ENCODE data around the gene SEMA4G.
A peak's percentile ranks its signal among the peaks of the same experiment; 100 is the strongest.

The SEMA4G gene

GRCh38 chr10:100982916-100983830, 13.9 kb downstream of the SEMA4G start:
- Histone ChIP-seq H3K4me1 (ENCODE audit: insufficient read depth, low read length) (no peaks in the 10 kb centered on the region), H3K27ac (ENCODE audit: low read length) (no peak overlapping the region), H3K27me3 (ENCODE audit: insufficient read depth, low read length) (no peaks in the 10 kb centered on the region), H3K9ac (ENCODE audit: low read depth, low read length) (no peak overlapping the region), H3K9me3 (ENCODE audit: insufficient read depth, low read depth, low read length) (no peaks in the 10 kb centered on the region), H3K4me3 (ENCODE audit: low read length) (no peak overlapping the region), H3K36me3 (ENCODE audit: insufficient read depth, low read depth, low read length) (peaks cover 28% of the 10 kb centered on the region)

DNA sequence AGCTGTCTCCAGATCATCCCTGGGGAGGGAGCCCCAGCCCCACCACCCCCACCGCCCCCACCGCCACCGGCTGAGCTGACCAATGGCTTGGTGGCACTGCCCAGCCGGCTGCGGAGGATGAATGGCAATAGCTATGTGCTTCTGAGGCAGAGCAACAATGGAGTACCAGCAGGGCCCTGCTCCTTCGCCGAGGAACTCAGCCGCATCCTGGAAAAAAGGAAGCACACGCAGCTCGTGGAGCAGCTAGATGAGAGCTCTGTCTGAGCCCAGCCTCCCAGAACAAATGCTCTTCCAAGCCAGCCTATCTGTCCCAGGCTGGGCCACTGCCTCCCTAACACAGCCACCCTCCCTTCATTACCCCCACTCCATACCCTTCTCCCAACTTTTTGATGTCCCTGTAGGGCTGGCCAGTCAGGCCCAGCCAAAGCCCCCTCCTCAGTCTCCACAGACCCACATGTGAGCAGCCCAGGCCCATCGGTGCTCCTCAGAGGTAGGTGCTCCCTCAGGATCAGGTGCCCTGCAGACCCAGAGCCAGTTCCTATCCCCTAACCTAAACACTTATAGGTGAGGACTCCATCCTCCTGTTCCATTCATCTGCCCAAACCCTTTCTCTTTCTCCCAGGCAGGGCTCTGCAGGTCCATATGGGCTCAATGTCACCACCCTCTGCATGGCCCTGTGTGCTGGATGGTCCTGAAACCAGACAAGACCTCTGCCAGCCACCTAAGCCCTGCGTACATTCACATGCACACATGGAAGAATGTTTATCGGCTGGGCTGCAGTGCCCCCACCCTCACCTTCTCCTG, 14.8 kb downstream of the SEMA4G start:
- no peak overlapping the region for H3K27ac ChIP-seq (ENCODE audit: low read length)
- no peaks in the 10 kb centered on the region for H3K27me3 ChIP-seq (ENCODE audit: insufficient read depth, low read length)
- H3K4me1 ChIP-seq (ENCODE audit: insufficient read depth, low read length), result no peaks in the 10 kb centered on the region
- H3K36me3 ChIP-seq (ENCODE audit: insufficient read depth, low read depth, low read length), result peaks cover 34% of the 10 kb centered on the region
- H3K9ac ChIP-seq (ENCODE audit: low read depth, low read length), result no peak overlapping the region
- H3K9me3 ChIP-seq (ENCODE audit: insufficient read depth, low read depth, low read length), result no peaks in the 10 kb centered on the region
- H3K4me3 ChIP-seq (ENCODE audit: low read length), result no peak overlapping the region

DNA sequence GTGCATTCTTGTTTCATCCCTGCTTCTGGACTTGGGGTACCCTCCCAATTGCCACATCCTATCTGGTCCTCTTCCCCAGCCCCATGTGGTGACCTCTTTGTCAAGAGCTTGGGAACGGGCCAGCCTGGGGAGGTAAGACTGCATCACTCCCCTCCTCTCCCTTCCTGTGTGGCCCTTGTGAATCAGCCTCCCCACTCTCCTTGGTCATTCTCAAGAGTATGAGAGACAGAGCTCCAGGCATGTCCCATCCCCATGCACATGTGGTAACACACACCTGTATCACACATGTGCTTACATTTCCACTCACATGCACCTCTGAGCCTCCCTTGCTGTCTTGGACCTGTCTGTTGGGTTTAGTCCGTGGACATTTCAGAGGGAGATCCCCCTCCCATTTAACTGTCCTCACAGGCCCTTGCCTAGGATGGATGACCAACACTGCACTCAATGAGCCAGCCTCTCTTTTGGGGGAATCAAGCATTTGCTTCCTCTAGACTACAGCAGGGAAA, 15.4 kb downstream of the SEMA4G start:
- H3K9me3 ChIP-seq (ENCODE audit: insufficient read depth, low read depth, low read length), result no peaks in the 10 kb centered on the region
- peaks cover 39% of the 10 kb centered on the region for H3K36me3 ChIP-seq (ENCODE audit: insufficient read depth, low read depth, low read length)
- H3K4me3 ChIP-seq (ENCODE audit: low read length), result no peak overlapping the region
- no peaks in the 10 kb centered on the region for H3K4me1 ChIP-seq (ENCODE audit: insufficient read depth, low read length)
- H3K27ac ChIP-seq (ENCODE audit: low read length), result no peak overlapping the region
- H3K9ac ChIP-seq (ENCODE audit: low read depth, low read length), result no peak overlapping the region
- H3K27me3 ChIP-seq (ENCODE audit: insufficient read depth, low read length), result no peaks in the 10 kb centered on the region

- Histone ChIP-seq H3K4me1 (ENCODE audit: insufficient read depth, low read length) (no peaks in the 10 kb centered on the region), H3K36me3 (ENCODE audit: insufficient read depth, low read depth, low read length) (peaks cover 39% of the 10 kb centered on the region), H3K27me3 (ENCODE audit: insufficient read depth, low read length) (no peaks in the 10 kb centered on the region), H3K27ac (ENCODE audit: low read length) (no peak overlapping the region), H3K9ac (ENCODE audit: low read depth, low read length) (no peak overlapping the region), H3K9me3 (ENCODE audit: insufficient read depth, low read depth, low read length) (no peaks in the 10 kb centered on the region), H3K4me3 (ENCODE audit: low read length) (no peak overlapping the region)
Measured at GRCh38 chr10:100985336-100985735, 16.0 kb downstream of the SEMA4G start.

DNA sequence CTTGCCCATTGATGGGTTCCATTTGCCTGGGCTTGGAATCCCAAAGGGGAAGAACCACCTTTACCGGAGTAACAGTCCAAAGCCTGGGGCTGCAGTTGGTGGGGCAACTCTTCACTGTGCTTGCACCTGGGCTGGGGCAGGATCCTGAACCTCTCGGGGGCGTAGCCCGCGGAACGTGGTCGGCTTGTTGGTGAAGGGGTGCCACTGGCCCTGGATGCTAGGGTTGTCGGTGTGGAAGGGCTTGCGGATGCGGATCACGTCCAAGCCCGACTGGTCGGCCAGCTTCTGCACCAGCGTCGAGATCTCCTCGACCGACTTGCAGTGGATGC, 17.3 kb downstream of the SEMA4G start:
- Histone ChIP-seq H3K27me3 (ENCODE audit: insufficient read depth, low read length) (no peaks in the 10 kb centered on the region), H3K4me3 (ENCODE audit: low read length) (peak overlapping the region; percentile 98), H3K9me3 (ENCODE audit: insufficient read depth, low read depth, low read length) (no peaks in the 10 kb centered on the region), H3K4me1 (ENCODE audit: insufficient read depth, low read length) (no peaks in the 10 kb centered on the region), H3K36me3 (ENCODE audit: insufficient read depth, low read depth, low read length) (peaks cover 39% of the 10 kb centered on the region), H3K27ac (ENCODE audit: low read length) (peak overlapping the region; percentile 92), H3K9ac (ENCODE audit: low read depth, low read length) (peak overlapping the region; percentile 96)

- Histone ChIP-seq H3K27ac (ENCODE audit: low read length) (peak within 1 kb of the TSS; percentile 92), H3K9me3 (ENCODE audit: insufficient read depth, low read depth, low read length) (no peaks in the 10 kb centered on the region), H3K27me3 (ENCODE audit: insufficient read depth, low read length) (no peaks in the 10 kb centered on the region), H3K36me3 (ENCODE audit: insufficient read depth, low read depth, low read length) (peaks cover 39% of the 10 kb centered on the region), H3K9ac (ENCODE audit: low read depth, low read length) (peak within 1 kb of the TSS; percentile 96), H3K4me1 (ENCODE audit: insufficient read depth, low read length) (no peaks in the 10 kb centered on the region), H3K4me3 (ENCODE audit: low read length) (peak within 1 kb of the TSS; percentile 98)
Measured at GRCh38 chr10:100986952-100987684, 17.8 kb downstream of the SEMA4G start, which contains the start of the genes MRPL43 and TWNK. Gene MRPL43 (minus strand): TSS chr10:100987497. CDS start chr10:100987443, 54 bp downstream. Gene TWNK (plus strand): TSS chr10:100987543. CDS start chr10:100988211, 668 bp downstream.

DNA sequence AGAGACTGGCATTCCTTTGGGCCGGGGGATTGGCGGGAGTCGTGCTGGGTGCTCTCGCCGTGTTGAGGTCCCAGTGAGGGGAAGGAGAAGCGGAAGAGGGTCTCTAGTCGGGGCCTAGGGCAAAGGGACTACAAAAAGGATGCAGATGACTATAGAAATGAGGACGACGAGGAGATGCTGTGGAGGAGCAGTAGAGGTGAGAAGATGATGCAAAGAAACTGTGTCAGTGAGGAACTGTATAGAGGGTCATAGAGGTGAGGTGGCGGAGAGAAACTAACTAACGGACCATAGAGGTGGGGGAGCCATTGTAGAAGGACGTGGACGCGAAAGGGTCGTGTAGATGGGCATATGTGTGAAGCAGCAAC, 18.4 kb downstream of the SEMA4G start:
- no peaks in the 10 kb centered on the region for H3K9me3 ChIP-seq (ENCODE audit: insufficient read depth, low read depth, low read length)
- H3K27ac ChIP-seq (ENCODE audit: low read length), result peak overlapping the region; percentile 92
- H3K4me1 ChIP-seq (ENCODE audit: insufficient read depth, low read length), result no peaks in the 10 kb centered on the region
- H3K27me3 ChIP-seq (ENCODE audit: insufficient read depth, low read length), result no peaks in the 10 kb centered on the region
- H3K36me3 ChIP-seq (ENCODE audit: insufficient read depth, low read depth, low read length), result peaks cover 43% of the 10 kb centered on the region
- H3K9ac ChIP-seq (ENCODE audit: low read depth, low read length), result peak overlapping the region; percentile 96
- peak overlapping the region; percentile 98 for H3K4me3 ChIP-seq (ENCODE audit: low read length)

- H3K9me3 ChIP-seq (ENCODE audit: insufficient read depth, low read depth, low read length), result no peaks in the 10 kb centered on the region
- no peaks in the 10 kb centered on the region for H3K27me3 ChIP-seq (ENCODE audit: insufficient read depth, low read length)
- no peak overlapping the region for H3K27ac ChIP-seq (ENCODE audit: low read length)
- no peaks in the 10 kb centered on the region for H3K4me1 ChIP-seq (ENCODE audit: insufficient read depth, low read length)
- peaks cover 48% of the 10 kb centered on the region for H3K36me3 ChIP-seq (ENCODE audit: insufficient read depth, low read depth, low read length)
- peak overlapping the region; percentile 96; the same call in 1 of the 2 replicates for H3K9ac ChIP-seq (ENCODE audit: low read depth, low read length)
- peak overlapping the region; percentile 98 for H3K4me3 ChIP-seq (ENCODE audit: low read length)
Measured at GRCh38 chr10:100988166-100988565, 18.9 kb downstream of the SEMA4G start.

- peaks cover 57% of the 10 kb centered on the region for H3K36me3 ChIP-seq (ENCODE audit: insufficient read depth, low read depth, low read length)
- H3K9me3 ChIP-seq (ENCODE audit: insufficient read depth, low read depth, low read length), result no peaks in the 10 kb centered on the region
- 0 out of 2 replicates have a peak overlapping the region, but pooled peaks have one; percentile 98 for H3K4me3 ChIP-seq (ENCODE audit: low read length)
- H3K27ac ChIP-seq (ENCODE audit: low read length), result no peak overlapping the region
- no peaks in the 10 kb centered on the region for H3K27me3 ChIP-seq (ENCODE audit: insufficient read depth, low read length)
- no peaks in the 10 kb centered on the region for H3K4me1 ChIP-seq (ENCODE audit: insufficient read depth, low read length)
- no peak overlapping the region for H3K9ac ChIP-seq (ENCODE audit: low read depth, low read length)
Measured at GRCh38 chr10:100989088-100989487, 19.8 kb downstream of the SEMA4G start.

DNA sequence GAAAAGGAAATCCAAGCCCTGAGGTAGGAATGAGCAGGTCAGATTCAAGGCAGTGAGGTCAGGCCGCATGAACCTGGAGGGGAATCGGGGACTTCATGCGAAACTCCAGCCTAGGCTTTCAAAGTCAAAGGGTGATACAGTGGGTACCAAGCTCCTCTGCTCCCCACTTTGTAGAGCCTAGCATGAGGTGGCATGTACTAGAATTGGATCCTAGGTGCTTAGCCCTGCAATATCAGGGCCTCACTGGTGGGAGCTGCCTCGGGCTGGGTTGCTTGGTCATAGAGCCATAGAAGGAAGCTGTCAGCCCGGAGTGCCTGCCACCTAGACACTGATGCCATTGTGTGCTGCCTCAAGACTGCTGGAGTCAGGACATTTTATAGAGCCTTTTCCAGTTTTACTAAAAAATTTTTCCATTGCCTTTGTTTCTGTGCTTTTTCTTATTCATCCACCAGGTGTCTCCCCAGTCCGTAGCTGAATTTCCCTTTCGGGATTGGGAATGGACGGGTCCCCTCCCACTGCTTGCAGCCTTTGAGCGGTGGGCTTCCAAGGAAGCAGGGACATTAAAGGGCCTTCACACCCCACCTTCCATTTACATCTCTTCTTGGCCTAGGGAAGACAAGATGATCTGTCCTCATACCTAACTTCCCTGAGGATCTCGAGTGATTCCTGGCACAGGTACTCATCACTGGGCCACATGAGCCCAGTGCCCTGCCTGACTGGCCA, 24.8 kb downstream of the SEMA4G start:
- peaks cover 16% of the 10 kb centered on the region for H3K4me1 ChIP-seq (ENCODE audit: insufficient read depth, low read length)
- no peaks in the 10 kb centered on the region for H3K27me3 ChIP-seq (ENCODE audit: insufficient read depth, low read length)
- no peak overlapping the region for H3K9ac ChIP-seq (ENCODE audit: low read depth, low read length)
- no peak overlapping the region for H3K4me3 ChIP-seq (ENCODE audit: low read length)
- H3K27ac ChIP-seq (ENCODE audit: low read length), result no peak overlapping the region
- H3K9me3 ChIP-seq (ENCODE audit: insufficient read depth, low read depth, low read length), result no peaks in the 10 kb centered on the region
- H3K36me3 ChIP-seq (ENCODE audit: insufficient read depth, low read depth, low read length), result peaks cover 53% of the 10 kb centered on the region

- Histone ChIP-seq H3K9me3 (ENCODE audit: insufficient read depth, low read depth, low read length) (no peaks in the 10 kb centered on the region), H3K36me3 (ENCODE audit: insufficient read depth, low read depth, low read length) (peaks cover 43% of the 10 kb centered on the region), H3K4me3 (ENCODE audit: low read length) (no peak overlapping the region), H3K9ac (ENCODE audit: low read depth, low read length) (no peak overlapping the region), H3K27ac (ENCODE audit: low read length) (no peak overlapping the region), H3K27me3 (ENCODE audit: insufficient read depth, low read length) (no peaks in the 10 kb centered on the region), H3K4me1 (ENCODE audit: insufficient read depth, low read length) (peaks cover 16% of the 10 kb centered on the region)
Measured at GRCh38 chr10:100995181-100995580, 25.9 kb downstream of the SEMA4G start.
